Endometrial microvascular endothelial cells (primary cell): ENCODE measurements around the gene DAB2IP. TPM values are rescaled to one million over a fixed set of nuclear protein-coding genes. Genes with fewer than 3 reads are reported as not detected.

Experiments
- in situ Hi-C: cut with HindIII; loops from 2 replicates; pipeline ENCODE4 v1.10.0; 2017; ENCODE audit warnings: low sequenced_read_pairs, low pct_unique_long_range_greater_than_20kb; ENCODE audit errors: inconsistent ontology term
- total RNA-seq: library from RNA; depleted of rRNA; stranded (reverse); fragments of >200 nt; gene quantifications from one replicate; pipeline ENCODE4 v1.2.3, GENCODE V29; 2015; ENCODE audit errors: inconsistent ontology term

DAB2IP gene
- total RNA-seq, 1 donor from 2014 or later = 13.6 TPM

DNA sequence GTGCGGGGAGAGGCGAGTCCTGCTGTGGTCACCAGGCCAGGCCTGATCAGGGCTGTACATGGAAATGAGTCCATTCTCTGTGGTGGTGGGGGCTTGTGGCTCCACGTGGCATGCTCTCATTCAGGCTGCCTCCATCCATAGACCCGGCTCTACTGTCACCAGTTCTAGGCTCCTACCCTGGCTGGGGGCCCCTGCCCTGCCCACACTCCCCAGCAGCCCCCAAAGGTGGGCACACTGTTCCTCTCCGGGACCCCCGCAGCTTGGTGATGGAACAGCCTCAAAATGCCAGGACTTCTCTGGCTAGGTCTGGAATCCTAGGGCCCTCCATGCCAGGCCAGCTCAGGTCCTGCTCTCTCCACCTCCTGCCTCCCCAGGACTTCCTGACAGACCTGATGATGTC lies 111.7 kb downstream of the DAB2IP start:
- in situ Hi-C loops = no loop called here

GRCh38 chr9:121763561-121764370 lies 112.3 kb downstream of the DAB2IP start:
- in situ Hi-C loops = no loop called here

DNA sequence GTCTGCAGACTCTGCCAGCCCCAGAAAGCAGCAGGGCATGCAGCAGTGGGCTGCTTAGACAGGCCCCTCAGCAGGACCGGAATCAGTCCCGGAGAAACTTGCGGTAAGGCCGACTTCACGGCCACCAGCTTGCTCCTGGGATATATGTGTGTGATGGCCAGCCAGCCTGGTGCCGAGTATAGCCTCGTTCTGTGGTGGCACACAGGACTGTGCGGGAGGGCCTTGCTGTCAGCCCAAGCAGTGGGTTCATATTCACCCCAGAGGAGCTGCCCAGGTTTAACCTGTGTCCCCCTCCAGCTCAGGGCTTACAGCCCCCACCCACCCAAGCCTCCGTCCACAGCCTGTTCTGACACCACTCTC lies 112.9 kb downstream of the DAB2IP start:
- in situ Hi-C loops = no loop called here

- in situ Hi-C loops = no loop called here
These were observed 113.9 kb downstream of the DAB2IP start for GRCh38 chr9:121765021-121765950.

- in situ Hi-C loops = no loop called here
These were observed 114.7 kb downstream of the DAB2IP start for GRCh38 chr9:121766081-121766683.

GRCh38 chr9:121767171-121767769 lies 115.8 kb downstream of the DAB2IP start:
- in situ Hi-C loops = no loop called here

DNA sequence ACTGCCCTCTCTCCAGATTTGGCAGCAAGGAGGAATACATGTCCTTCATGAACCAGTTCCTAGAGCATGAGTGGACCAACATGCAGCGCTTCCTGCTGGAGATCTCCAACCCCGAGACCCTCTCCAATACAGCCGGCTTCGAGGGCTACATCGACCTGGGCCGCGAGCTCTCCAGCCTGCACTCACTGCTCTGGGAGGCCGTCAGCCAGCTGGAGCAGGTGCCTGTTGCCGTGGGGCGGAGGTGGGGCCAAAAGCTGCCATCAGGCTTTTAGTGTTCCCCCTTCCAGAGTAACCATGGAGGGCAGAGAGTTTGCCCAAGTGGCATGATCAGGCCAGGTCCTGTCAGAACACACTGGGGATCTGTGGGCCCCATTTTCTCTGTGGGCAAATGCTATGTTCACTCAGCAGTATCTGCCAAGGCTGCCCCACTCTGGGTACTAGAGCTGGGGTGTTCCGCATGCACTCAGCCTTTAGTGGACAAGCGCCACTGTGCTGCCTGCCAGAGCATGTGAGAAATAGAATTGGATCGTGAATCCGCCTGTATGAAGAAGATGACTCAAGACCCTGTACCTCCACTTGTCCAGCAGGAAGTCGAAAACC lies 117.1 kb downstream of the DAB2IP start:
- in situ Hi-C loops = no loop called here

GRCh38 chr9:121769939-121770338 lies 118.5 kb downstream of the DAB2IP start:
- in situ Hi-C loops = no loop called here

GRCh38 chr9:121770415-121771273 lies 119.2 kb downstream of the DAB2IP start:
- in situ Hi-C loops = no loop called here

DNA sequence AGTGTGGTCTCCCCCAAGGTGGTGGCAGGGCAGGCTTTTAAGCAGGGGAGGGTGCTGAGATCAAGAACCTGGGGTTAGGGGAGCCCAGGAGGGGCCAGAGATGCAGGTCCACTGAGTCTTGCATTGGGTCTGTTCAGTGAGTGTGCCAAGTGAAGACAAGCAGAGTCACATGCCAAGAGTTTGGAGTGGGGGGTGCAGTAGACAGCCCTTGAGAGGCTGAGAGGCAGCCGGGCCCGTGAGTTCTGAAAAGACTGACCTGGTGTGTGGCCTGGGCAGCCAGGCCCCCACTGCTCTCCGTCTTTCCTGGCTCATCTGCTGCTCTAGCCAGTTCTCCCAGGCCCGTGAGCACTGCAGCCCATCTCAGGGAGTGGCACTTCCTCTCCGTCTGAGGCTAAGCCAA lies 120.0 kb downstream of the DAB2IP start:
- in situ Hi-C loops = no loop called here

DNA sequence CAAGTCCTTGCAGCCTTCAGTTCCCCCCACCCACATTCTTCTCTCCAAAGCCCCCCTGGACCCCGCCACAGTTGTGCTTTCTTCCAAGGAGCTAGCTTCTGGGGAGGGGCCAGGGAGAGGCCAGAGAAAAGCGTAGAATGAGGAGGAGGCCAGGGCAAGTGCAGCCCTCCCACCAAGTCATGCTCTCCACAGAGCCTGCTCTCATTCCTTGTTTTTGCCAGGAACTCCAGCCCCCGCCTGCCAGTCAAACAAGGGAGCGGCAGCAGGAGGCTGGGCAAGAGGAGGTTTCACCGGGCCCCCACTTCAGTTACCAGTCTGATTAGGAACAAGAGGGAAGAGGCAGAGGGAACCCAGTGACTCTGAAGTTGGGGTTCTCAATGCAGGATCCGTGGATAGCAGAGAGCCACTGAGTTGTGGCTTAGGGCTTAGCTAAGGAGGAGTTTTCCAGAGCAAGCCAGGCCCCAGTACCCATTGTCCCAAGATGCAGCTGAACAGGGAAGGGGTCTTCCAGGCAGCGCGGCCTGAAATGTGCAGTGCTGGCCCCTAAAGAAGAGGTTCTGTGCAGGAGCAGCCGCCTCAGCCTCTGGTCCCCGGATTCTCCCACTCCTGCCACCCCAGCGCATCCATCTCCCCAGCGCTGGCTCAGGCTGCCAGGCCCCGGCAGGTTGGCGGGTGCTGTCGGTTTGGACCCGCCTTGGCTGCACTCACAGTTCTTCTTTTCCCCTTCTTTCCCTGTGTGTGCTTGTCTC lies 120.6 kb downstream of the DAB2IP start:
- in situ Hi-C loops = no loop called here

DNA sequence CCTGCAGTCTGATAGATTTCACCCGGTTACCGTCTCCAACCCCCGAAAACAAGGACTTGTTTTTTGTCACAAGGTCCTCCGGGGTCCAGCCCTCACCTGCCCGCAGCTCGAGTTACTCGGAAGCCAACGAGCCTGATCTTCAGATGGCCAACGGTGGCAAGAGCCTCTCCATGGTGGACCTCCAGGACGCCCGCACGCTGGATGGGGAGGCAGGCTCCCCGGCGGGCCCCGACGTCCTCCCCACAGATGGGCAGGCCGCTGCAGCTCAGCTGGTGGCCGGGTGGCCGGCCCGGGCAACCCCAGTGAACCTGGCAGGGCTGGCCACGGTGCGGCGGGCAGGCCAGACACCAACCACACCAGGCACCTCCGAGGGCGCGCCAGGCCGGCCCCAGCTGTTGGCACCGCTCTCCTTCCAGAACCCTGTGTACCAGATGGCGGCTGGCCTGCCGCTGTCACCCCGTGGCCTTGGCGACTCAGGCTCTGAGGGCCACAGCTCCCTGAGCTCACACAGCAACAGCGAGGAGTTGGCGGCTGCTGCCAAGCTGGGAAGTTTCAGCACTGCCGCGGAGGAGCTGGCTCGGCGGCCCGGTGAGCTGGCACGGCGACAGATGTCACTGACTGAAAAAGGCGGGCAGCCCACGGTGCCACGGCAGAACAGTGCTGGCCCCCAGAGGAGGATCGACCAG lies 121.3 kb downstream of the DAB2IP start:
- in situ Hi-C loops = no loop called here

GRCh38 chr9:121773286-121773953 lies 122.0 kb downstream of the DAB2IP start:
- in situ Hi-C loops = no loop called here

DNA sequence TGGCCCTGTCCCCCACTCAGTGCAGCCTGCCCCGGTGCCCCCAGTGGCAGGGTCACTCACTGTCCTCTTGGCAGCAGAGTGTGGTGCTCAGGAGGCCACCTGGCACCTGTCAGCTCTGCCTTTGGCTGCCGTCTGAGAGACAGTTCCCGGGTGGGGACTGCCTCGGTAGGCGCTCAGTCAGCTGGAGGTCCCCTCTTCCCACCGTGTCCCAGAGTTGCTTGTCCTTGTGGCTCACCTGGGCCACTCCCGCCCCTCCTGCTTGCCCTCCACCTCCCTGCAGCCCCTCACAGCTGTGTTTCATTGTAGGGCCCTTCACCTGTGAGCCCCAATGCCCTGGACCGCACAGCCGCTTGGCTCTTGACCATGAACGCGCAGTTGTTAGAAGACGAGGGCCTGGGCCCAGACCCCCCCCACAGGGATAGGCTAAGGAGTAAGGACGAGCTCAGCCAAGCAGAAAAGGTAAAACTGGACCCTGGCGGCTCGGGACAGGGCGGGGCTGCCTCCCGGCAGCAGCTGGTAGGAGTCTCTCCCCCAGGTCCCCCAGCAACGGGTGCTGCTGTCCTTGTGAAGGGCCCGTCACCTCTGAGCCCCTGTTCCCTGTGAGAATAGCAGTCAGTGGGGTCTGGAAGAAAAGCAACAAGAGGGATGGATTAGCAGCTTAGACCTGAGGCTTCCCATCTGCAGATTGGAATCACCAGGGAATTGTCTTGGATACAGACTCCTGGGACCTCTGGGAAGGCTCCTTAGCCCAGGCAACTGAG lies 122.7 kb downstream of the DAB2IP start:
- in situ Hi-C loops = no loop called here

DNA sequence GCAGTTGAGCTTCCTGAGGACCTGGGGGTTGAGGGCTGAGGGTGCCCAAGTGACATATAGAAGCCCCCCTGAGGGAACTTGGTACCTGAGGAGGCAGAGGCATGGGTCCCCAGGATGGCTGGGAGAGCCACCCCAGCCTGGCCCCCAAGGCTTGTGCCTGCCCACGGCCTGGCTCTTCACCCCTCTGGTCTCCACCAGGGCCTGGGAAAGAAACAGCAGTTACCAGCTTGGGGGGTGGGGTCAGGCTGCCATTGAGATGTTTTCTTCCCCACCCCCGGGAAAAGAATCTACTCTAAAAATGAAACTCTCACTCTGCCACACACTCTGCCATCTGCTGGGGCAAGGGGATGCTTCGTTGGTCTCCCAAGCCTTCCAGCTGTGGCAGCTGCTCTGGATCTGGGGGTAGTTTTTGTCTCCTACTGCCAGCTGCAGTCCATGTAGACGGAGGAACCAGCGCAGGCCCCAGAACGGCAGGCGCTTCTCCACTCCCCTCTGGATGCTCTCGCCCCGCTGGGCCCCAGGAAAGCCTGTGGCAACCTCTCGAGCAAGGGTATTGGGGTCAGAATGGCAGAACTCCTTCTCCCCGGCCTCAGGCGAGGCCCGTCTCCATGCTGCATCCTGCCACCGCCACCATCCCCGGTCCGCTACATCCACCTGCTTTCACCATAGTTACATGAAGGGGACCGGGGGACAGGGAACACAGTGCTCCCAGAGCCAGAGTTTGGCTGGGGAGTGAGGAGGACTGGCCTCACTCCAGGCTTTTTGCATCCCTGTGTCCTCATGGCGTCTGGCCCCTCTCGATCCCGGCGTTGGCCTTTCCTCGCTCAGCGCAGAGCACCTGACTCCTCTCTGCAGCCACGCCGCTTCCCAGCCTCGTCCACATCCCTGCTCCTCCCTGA lies 123.5 kb downstream of the DAB2IP start:
- in situ Hi-C loops = no loop called here
